NCI-H446 (cell line): ENCODE results near the gene TRPM2.
"Not testable (repeated sequence)": the region's sequence is repeated elsewhere in the genome, so short reads cannot be mapped to it uniquely, and the experiment has no call there.

ENCODE experiments used
- DNase-seq, 2 experiments: peaks; one replicate each; lab custom pipeline; 2025; lab: John Stamatoyannopoulos, UW

The TRPM2 gene

DNA sequence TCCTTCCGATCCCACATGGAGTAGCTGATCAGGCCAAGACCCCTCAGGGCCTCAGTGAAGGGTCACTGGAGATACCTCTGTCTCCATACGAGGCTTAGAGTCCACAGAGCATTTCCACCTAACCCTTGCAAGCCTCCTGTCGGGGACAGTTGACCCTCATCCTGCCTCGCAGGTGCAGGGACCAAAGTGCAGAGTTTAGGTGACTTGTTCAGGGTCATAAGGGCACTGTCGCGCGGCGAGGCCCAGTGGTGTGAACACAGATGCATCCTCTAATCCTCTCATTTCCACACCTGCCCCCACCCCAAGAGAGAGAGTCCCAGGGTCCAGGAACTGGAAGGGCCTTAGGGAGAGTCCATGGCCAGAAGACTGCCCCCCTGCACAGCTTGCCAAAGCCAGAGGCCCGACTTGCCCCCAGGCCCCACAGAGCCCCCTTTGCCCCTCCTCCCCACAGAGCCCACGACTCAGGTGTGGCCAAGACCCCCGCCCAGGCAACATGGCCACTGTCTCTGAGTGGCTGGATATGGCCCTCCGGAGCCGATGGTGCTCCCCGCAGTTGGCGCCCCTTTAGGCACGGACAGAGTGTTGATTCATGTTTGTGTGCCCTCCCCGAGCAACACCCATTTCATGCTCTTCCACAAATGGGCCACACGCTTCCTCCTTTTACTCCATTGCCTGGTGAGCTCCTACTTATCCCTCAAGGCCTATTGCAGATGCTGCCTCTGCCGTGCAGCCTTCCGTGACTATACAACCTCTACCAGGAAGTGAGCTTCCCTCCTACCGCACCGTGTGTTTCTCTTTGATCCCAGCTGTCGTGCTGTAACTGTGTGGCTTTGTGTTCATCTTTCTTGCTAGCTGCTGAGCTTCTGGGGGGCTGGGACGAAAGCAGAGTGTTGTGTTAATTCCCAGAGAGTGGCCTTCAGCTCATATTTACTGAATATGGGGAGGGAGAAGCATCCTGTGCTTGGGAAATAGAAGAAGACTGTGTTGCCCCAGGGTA is 1.7 kb downstream of the TRPM2 start:
- no peak for DNase-seq

DNA sequence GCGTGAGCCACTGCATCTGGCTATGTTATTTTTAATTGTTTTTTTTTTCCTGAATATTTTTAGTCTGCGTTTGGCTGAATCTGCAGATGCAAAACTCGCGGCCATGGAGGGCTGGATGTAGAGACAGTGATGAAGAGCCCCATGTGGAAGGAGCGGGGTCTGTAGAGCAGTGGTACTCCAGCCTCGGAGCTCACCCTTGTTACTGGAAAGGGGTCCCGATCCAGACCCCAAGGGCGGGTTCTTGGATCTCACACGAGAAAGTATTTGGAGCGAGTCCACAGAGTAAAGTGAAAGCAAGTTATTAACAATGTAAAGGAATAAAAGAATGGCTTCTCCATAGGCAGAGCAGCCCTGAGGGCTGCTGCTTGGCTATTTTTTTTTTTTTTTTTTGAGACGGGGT is 2.7 kb downstream of the TRPM2 start:
- no peak for DNase-seq

DNA sequence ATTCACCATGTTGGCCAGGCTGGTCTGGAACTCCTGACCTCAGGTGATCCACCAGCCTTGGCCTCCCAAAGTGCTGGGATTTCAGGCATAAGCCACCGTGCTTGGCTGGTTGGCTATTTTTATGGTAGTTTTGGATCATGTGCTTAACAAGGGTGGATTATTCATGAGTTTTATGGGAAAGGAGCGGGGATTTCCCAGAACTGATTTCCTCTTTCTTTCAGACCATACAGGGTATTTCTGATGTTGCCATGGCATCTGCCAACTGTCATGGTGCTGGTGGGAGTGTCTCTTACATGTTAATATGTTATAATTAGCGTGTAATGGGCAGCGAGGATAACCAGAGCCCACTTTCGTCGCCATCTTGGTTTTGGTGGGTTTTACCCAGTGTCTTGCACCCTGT is 3.2 kb downstream of the TRPM2 start:
- no peak for DNase-seq

DNA sequence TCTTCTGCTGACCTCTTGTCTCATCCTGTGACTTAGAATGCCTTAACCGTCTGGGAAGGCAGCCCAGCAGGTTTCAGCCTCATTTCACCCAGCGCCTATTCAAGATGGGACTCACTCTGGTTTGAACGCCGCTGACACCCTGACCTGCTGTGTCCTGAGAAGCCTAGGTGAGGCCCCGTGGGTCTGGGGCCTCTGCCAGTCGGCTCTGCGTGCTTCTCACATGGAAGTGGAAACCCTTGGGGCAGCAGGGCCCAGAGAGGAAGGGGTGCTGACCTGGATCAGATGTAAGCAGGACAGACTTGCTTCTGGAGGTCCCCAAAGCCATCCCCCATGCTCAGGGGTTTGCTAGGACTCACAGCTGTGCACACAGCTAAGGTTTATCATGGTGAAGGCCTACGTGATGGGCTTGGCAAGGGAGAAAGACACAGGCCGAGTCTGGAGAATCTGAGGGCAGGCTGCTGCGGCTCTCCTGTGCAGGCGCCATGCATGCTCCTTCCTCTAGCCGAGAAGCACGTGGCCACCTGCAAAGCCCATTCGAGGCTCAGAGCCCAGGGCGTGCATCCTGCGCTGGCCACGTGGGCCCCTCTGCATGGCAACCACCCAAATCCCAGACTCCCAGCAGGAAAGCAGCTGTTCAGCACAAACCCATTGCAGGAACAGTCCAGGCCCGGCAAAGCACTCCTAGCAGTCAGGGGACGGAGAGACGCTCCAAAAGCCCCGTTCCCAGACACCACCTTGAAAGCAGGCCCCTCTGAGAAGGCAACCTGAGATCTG is 3.8 kb downstream of the TRPM2 start:
- no peak for DNase-seq

DNA sequence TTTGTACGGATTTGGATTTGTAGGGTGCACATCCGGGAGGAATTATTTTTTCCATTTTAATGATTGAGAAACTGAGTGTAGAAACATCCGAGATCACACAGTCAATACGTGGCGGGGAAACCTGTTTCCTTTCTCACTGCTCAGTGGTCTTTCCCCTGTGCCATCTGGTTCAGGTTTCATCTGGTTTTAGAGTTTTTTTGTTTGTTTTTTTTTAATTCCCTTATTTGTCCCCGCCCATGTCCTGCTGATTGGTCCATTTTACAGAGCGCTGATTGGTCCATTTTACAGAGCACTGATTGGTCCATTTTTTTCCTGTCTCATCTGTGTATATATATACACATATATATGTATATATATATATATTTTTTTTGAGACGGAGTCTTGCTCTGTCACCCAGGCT is 6.0 kb downstream of the TRPM2 start:
- DNase-seq = no peak

DNA sequence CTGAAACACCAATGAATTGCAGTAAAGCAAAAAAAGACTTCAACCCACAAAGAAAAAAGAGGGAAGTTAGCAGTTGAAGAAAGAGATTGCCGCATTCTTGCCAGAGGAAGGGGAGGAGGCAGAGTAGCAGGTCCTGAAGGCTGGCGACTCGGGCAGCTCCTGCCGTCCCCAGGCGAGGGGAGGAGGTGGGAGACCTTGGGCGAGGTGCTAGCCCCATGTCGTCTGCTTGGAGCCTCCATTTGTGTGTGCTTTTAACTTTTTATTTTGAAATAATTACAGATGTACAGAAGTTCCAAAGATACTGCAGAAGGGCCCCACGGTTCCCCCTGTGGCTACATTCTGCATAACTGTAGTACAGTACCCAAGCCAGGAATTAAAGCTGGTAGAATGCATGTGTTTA is 6.7 kb downstream of the TRPM2 start:
- no peak for DNase-seq

DNA sequence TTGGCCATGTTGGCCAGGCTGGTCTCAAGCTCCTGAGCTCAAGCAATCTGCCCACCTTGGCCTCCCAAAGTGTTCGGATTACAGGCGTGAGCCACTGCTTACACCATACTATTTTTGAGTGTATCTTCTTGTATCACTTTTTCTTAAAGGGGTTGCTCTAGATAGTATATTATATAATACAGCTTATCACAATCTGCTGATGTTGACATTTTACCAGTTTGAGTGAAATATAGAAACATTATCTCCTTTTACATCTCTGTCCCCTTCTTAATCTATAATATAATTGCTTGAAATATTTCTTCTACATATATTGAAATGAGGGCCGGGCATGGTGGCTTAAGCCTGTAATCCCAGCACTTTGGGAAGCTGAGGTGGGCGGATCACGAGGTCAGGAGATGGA is 8.5 kb downstream of the TRPM2 start:
- not testable (repeated sequence) for DNase-seq

DNA sequence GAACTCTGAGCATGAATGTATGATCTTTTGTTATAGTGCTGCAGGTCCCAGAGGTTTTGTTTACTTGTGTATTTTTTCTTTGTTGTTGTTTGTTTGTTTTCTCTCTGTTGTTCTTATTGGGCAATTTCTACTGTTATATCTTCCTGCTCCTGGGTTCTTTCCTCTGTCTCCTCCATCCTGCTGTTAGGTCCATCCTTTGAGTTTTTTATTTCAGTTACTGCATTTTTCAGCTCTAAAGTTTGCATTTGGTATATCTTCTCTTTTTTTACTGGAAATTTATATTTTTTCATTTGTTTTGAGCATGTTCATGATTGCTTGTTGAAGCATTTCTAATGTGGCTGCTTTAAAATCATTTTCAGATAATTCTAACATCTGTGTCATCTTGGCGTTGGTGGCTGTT is 9.9 kb downstream of the TRPM2 start:
- no peak for DNase-seq

DNA sequence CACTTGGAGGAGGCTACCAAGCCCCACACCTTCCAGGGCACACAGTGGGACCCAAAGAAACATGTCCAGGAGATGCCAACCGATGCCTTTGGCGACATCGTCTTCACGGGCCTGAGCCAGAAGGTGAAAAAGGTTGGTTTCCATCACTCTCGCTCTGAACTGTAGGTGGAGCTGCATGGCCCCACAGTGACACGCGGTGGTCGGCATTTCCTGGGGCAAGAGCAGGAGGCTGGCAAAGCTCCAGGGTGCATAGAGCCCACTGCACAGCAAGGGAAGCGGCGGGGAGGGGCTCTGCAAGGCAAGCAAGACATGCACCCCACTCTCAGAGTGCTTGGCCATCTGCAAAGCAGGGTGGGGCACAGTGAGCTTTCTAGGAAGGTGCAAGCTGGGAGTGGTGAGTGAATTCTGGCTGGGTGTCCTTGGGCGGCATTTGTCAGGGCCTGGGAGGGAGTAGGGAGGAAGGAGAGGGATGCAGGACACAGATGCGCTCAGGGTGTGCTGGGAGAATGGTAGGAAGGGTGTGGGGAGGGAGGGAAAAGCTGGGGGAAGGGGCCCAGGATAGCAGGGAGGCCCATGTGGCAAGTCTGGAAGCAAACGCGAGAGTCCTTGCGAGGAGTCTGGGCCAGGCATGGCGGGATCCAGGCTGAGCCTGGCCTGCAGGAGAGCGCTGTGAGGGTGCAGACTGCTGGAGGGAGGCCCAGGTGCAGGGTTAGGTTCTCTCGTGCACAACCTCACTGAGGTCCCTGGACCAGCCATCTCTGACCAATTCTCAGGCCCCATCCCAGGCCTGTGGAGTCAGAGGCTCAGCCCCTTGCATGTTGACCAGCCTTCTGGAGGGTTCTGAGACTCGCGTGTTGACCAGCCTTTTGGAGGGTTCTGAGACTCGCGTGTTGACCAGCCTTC is 11.0 kb downstream of the TRPM2 start:
- DNase-seq = no peak

DNA sequence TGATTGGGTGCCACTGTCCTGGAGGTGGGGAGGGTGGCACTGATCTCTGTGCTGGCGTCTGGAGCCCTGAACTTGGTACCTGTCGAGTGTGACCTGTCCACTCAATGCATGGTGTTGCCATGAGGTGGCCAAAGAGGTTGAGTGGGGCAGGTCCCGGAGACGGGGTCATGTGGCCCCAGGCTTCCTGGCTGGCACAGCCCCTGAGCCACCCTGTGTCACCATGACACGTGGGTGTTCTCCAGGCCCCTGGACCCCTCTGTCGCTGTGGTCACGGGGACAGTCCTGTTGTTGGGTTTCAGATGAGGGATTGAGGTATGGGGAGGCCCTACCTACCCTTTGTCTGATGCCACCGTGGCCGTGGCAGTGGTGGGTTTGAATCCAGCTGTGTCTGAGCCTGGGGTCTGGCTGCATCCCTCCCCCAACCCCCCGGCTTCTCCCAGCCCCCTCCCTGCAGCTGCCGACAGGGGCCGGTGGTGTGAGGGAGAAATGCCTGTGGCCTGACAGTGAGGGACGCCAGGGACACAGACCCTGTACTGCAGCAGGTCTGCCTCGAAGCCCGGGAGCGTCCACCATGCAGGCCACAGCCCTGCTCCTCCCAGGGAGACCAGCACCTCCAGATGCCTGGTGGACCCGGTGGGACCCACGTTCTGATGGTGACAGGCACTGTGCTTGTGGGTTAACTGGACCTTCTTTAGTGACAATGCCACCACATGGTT is 12.0 kb downstream of the TRPM2 start:
- DNase-seq = no peak

DNA sequence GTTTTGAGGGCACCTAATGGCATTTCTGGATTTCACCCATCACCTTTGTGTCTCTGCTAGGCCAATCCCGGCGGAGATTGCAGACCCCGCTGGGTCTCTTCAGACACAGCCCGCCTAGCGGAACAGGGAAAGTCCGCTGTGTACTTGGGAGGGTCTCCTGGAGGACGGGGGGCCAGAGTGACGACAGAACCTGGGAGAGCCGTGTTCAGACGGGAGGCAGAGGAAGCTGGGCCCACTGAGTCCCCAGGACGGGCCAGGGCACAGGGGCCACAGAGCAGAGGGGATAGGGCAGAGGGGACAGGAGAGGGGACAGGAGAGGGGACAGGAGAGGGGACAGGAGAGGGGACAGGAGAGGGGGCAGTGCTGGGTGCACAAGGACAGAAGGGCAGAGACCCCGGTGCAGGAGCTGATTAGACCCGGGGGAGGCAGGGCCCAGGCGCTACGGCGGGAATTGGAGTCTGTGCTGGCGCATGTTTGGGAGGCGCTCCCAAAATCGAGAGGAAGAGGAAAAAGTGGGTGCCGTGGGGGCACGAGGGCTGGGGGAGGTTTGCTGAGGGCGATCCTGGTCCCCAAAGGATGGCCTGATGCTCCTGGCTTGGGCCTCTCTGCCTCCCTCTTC is 12.7 kb downstream of the TRPM2 start:
- no peak for DNase-seq

DNA sequence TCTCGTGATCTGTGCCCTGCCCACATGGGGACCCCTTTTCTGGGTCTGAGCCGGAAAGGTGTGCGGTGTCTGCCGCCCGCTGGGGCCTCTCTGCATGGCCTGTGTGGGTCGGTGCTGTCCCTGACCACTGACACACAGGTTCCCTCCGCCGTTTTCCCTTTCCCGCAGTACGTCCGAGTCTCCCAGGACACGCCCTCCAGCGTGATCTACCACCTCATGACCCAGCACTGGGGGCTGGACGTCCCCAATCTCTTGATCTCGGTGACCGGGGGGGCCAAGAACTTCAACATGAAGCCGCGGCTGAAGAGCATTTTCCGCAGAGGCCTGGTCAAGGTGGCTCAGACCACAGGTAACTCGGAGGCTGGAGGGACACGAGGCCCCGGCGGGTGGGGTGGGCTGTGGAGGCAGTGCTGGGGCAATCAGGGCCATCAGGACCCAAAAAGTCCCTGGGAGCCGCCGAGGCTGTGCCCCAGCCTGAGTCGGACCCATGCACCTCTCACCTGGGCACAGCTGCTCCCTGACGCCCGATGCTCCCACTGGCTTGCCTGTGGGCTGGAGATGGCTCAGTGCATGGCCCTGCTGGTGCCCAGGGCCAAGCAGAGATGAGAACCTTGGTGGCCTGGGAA is 13.3 kb downstream of the TRPM2 start:
- no peak for DNase-seq

DNA sequence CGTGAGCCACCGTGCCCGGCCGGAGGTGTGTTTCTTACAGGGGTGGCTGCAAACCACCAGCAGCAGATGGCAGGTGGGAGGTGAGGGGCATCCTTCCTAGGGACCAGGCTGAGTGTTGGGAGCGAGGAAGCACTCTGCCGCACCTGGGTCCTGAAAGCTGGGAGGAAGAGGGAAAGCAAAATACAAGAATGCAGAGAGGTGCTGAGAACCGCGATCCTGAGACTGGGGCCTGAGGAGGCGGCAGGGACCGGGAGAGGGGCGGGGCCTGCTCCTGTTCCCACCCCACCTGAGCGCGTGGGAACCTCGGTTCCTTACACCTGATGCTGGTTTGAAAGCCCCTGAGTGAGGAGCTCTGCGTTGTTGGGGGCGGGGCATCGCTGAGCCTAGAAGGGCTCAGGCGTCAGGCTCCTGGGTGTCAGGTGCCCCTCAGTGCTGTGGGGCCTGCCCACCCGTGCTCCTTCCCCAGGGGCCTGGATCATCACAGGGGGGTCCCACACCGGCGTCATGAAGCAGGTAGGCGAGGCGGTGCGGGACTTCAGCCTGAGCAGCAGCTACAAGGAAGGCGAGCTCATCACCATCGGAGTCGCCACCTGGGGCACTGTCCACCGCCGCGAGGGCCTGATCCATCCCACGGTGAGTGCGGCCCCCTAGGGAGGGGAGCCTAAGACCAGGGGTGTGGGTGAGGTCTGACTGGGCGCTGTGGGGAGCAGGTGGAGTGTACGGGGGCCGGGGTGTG is 15.5 kb downstream of the TRPM2 start:
- no peak for DNase-seq

DNA sequence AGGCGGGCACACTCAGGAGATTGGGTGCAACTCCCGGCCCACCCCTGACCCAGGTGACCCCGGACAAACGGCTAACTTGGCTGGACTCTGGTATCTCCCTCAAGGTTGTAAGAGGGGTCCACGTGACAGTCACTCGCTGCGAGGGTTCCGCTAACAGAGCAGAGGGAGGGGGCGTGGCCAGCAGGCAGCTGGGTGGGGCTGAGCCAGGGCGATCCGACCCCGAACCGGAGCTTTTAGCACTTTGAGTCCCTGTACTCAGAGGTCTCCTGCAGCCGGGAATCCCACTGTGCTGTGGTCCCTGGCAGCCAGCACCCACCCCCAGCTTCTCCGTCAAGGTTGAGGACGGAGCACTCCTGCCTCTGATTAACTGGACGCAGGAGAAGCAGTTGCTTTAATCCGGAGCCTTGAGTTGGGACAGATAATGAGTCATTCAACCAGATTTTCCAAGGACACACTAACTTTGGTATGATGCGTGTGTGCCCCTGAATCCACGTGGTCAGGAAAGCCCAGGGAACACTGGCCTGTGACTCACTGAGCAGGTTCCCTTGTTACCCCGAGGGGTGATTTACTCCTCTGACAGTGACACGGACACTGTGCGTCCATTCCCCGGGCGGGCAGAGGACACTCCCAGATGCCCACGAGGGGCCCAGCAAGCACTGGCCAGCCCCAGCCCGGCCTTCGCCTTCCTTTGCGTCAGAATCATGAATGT is 16.8 kb downstream of the TRPM2 start:
- DNase-seq = no peak

DNA sequence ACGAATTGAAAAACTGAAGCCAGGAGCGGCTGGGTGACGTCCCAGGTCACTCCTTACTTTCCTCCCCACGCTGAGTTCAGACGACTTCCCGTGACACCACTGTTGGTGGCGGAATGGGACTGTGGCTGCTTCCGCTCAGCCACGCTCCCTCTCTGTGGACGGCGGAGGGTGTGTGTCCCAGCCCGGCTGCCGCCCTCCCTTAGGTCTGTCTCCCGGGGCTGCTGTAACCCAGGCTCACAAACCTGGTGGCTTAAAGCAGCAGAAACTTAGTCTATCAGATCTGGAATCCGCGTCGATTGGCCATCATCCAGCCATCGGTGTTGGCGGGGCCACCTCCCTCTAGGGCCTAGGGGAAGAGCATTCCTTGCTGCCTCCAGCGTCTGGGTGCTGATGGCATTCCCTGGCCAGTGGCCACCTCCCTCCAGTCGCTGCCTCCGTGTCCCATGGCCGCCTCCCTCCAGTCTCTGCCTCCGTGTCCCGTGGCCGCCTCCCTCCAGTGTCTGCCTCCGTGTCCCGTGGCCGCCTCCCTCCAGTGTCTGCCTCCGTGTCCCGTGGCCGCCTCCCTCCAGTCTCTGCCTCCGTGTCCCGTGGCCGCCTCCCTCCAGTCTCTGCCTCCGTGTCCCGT is 17.5 kb downstream of the TRPM2 start:
- DNase-seq = no peak

DNA sequence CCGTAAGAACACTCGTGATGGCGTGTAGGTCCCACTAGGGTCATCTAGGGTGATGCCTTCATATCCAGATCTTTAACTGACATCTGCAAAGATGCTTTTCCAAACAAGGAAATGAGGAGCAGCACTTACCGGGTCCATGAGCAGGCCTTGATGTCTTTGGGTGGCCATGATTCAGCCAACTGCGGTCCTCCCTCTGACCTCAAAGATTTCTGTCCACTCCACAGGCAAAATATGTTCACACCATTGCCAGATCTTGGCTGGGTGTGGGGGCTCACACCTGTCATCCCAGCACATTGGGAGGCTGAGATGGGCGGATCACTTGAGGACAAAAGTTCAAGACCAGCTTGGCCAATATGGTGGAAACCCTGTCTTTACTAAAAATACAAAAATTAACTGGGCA is 18.2 kb downstream of the TRPM2 start:
- DNase-seq = no peak

DNA sequence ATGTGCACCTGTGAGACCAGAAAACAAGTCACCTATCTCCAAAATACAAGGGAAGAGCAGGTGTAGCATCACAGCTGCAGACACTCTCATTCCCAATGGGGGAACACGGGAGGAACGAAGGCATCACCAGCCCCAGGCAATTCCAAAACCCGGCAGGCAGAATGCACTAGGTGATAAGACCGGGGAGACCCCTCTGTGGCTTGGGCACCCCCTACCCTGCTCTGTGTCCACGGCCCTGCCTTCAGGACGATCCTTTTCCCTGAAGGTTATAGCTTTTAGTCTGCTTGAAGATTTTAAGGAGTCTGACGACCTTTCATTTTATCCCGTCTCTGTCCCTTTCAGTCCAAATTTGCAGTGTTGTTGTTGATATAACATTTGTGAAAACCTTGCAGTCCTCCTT is 19.2 kb downstream of the TRPM2 start:
- DNase-seq = no peak

DNA sequence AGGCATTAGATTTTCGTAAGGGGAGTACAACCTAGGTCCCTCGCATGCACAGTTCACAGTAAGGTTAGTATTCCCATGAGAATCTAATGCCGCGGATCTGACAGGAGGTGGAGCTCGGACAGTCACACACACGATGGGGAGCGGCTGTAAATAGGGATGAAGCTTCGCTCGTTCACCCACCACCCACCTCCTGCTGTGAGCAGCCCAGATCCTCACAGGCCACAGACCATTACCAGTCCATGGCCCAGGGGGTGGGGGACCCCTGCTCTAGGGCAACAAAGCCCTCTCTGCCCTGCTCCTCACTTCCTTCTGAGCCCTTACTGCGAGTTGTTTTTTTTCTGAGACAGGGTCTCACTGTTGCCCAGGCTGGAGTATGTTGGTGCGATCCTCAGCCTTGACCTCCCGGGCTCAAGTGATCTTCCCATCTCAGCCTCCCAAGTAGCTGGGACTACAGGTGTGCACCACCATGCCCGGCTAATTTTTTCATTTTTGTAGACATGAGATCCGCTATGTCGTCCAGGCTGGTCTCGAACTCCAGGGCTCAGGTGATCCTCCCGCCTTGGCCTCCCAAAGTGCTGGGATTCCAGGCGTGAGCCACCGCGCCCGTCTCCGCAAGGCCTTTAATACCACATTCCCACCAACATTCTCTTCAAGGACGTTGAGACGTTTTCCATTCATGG is 21.3 kb downstream of the TRPM2 start:
- no peak for DNase-seq
